Panc1 (cell line): ENCODE data around the gene MYLK.

ENCODE experiments used
- POLR2AphosphoS5 ChIP-seq: IDR thresholded peaks from 2 replicates; pipeline ENCODE4 v1.6.1; 2012; ENCODE audit warnings: mild to moderate bottlenecking, low read depth, low read length, moderate library complexity
- TF ChIP-seq, protein P1 (sequence below): fragments of 450-650 bp; IDR thresholded peaks from 2 replicates; pipeline ENCODE4 v1.5.1; 2017; ENCODE audit warnings: mild to moderate bottlenecking

- no peak for TF ChIP-seq POLR2AphosphoS5
- TF ChIP-seq, protein P1, sequence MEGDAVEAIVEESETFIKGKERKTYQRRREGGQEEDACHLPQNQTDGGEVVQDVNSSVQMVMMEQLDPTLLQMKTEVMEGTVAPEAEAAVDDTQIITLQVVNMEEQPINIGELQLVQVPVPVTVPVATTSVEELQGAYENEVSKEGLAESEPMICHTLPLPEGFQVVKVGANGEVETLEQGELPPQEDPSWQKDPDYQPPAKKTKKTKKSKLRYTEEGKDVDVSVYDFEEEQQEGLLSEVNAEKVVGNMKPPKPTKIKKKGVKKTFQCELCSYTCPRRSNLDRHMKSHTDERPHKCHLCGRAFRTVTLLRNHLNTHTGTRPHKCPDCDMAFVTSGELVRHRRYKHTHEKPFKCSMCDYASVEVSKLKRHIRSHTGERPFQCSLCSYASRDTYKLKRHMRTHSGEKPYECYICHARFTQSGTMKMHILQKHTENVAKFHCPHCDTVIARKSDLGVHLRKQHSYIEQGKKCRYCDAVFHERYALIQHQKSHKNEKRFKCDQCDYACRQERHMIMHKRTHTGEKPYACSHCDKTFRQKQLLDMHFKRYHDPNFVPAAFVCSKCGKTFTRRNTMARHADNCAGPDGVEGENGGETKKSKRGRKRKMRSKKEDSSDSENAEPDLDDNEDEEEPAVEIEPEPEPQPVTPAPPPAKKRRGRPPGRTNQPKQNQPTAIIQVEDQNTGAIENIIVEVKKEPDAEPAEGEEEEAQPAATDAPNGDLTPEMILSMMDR, result no peak
These were observed 262.8 kb downstream of the MYLK start for GRCh38 chr3:123621186-123621849.
